ENCODE measurements around the gene SOD2. TPM values are rescaled to one million over a fixed set of nuclear protein-coding genes. Genes with fewer than 3 reads are reported as not detected.

The SOD2 gene
- total and polyA plus RNA-seq, 2 donors (not counting 3 experiments of a cell fraction or from before 2014, with no cell fraction given) = 31.6 to 62.7 TPM

DNA sequence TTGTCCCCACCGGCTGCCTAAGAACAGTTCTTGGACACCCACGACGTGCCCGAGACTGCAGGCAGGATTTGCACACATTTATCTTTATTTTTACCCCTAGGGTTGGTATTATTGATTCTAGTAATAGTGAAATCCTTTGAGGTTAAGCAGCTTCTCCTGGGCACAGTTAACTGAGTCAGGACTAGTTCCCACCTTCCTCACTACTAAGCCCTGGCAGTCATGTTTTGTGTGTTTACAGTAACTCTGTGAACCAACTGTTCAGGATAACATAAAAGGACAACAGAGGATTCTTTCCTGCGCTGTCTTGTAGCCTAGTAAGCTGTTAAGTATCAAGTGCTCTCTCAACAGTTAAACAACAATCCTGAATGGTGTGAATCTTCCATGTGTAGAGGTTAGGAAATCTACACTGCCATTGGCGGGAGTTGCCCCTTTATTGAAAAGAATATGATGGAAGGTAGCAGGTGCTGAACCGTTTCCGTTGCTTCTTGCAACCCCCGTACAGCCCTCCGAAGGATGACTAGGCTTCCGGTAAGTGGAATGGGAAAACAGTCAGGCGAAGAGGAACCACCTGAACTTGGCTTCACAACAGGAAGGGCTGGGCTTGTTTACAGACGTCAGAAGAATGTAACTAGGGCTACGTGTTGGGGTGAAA is 979 bp upstream of the SOD2 start:
- Histone ChIP-seq H4K20me1 (replicated peaks; ENCODE audit: control insufficient read depth, extremely low read depth, insufficient read depth, low read length) (no peaks in the 10 kb centered on the region), H2AFZ (ENCODE audit: low read depth, low read length) (peak overlapping the region; percentile 93), H3K9ac (replicated peaks; ENCODE audit: extremely low read depth, insufficient read depth, low read length) (peak overlapping the region; percentile 43), H3K27ac (ENCODE audit: insufficient read depth, low read depth, low read length) (peak overlapping the region; percentile 86), H3K4me2 (ENCODE audit: insufficient read depth, low read length) (peak overlapping the region; percentile 97), H3K27me3 (ENCODE audit: control insufficient read depth in 2 of 2, insufficient read depth in 2 of 2, low read length in 2 of 2) (no peaks in the 10 kb centered on the region), H3K9me3 (replicated peaks; ENCODE audit: control insufficient read depth, insufficient read depth, low read length) (no peaks in the 10 kb centered on the region), H3K36me3 (ENCODE audit: control insufficient read depth in 2 of 2, extremely low read depth in 1 of 2, insufficient read depth in 2 of 2, low read length in 2 of 2) (peaks cover 0 to 2% of the 10 kb centered on the region in 2 experiments), H3K4me3 (replicated peaks in 1 of 3; ENCODE audit: insufficient read depth in 1 of 3, low read depth in 1 of 3, low read length in 3 of 3) (peak overlapping the region; percentile 76 to 78 (median 77)), H3K79me2 (ENCODE audit: control insufficient read depth, insufficient read depth, low read length) (peaks cover 12% of the 10 kb centered on the region), H3K4me1 (ENCODE audit: control insufficient read depth, extremely low read depth, insufficient read depth, low read length) (peaks cover 27% of the 10 kb centered on the region), H3K9me1 (replicated peaks; ENCODE audit: control insufficient read depth, extremely low read depth, insufficient read depth, low read length) (no peaks in the 10 kb centered on the region)
- dilution Hi-C loops (cut with MboI; ENCODE audit: extremely low pct_ligation_motif_present, low sequenced_read_pairs) = no loop called here
- ChIA-PET CTCF (interaction anchor here (0.6 to 0.8 kb wide), 2 partner anchors 27 to 32 kb away, joined by 3 read pairs; no protein-coding TSS in a partner anchor), POLR2A (interaction anchor here (0.7 to 1.9 kb wide), 3 partner anchors 13 to 96 kb away, joined by 3 to 9 read pairs (median 4); partner anchors contain the start of gene TCP1)
- peak; percentile 76 for DNase-seq (ENCODE audit: low read depth, low spot score)
- peak; percentile 82 for FAIRE-seq
- no peak for TF ChIP-seq GATA2 (IDR thresholded peaks at IDR 0.05; ENCODE audit: insufficient read depth, insufficient read length, low read depth, low read length)
- peak; percentile 38 for TF ChIP-seq FOS (IDR thresholded peaks at IDR 0.05; ENCODE audit: borderline replicate concordance, insufficient read depth, low read length)
- TF ChIP-seq JUN (IDR thresholded peaks at IDR 0.05; ENCODE audit: borderline replicate concordance, insufficient read depth, insufficient read length, low read depth) = peak; percentile 26
- no peak for TF ChIP-seq EZH2 (IDR thresholded peaks at IDR 0.05; ENCODE audit: borderline replicate concordance, low read depth, low read length, severe bottlenecking)
- TF ChIP-seq POLR2AphosphoS5 (IDR thresholded peaks at IDR 0.05; ENCODE audit: insufficient read depth, low read depth, low read length) = peak; percentile 32
- TF ChIP-seq POLR2A (IDR thresholded peaks at IDR 0.05; ENCODE audit: low read depth, low read length) = no peak
- TF ChIP-seq, protein P1, sequence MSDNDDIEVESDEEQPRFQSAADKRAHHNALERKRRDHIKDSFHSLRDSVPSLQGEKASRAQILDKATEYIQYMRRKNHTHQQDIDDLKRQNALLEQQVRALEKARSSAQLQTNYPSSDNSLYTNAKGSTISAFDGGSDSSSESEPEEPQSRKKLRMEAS (IDR thresholded peaks at IDR 0.05; ENCODE audit: insufficient read depth, insufficient read length) = no peak
- no peak for TF ChIP-seq MYC (IDR thresholded peaks at IDR 0.05; ENCODE audit: low read depth, low read length)
- TF ChIP-seq, protein P2, sequence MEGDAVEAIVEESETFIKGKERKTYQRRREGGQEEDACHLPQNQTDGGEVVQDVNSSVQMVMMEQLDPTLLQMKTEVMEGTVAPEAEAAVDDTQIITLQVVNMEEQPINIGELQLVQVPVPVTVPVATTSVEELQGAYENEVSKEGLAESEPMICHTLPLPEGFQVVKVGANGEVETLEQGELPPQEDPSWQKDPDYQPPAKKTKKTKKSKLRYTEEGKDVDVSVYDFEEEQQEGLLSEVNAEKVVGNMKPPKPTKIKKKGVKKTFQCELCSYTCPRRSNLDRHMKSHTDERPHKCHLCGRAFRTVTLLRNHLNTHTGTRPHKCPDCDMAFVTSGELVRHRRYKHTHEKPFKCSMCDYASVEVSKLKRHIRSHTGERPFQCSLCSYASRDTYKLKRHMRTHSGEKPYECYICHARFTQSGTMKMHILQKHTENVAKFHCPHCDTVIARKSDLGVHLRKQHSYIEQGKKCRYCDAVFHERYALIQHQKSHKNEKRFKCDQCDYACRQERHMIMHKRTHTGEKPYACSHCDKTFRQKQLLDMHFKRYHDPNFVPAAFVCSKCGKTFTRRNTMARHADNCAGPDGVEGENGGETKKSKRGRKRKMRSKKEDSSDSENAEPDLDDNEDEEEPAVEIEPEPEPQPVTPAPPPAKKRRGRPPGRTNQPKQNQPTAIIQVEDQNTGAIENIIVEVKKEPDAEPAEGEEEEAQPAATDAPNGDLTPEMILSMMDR (IDR thresholded peaks at IDR 0.05; ENCODE audit: extremely low read depth in 1 of 2, insufficient read depth in 1 of 2, low read depth in 1 of 2, low read length in 2 of 2) = no peak
- intact Hi-C loops (cut with micrococcal nuclease) = loop anchor here (1.0 to 10.0 kb wide), 6 partner anchors 33 to 841 kb away; partner anchors contain the start of genes MRPL18 and WTAP
- BruUV-seq (replicated peaks) = TSS peak; percentile 76
